GM12878 (cell line): ENCODE measurements around the gene PHF8.

Source experiments
- CEBPB ChIP-seq, 2 experiments: fragments of 150-350 bp in 1 of 2; IDR thresholded peaks; 2 replicates each; pipeline ENCODE4 v1.6.1; 2012 to 2014; ENCODE audit warnings: low read depth in 2 of 2, low read length in 2 of 2, borderline replicate concordance in 1 of 2, inconsistent platforms in 1 of 2
- CHD2 ChIP-seq: IDR thresholded peaks from 2 replicates; pipeline ENCODE4 v1.6.1; 2011; ENCODE audit warnings: low read depth, low read length, improper control_type of control experiment, borderline replicate concordance
- CTCF ChIP-seq, 3 experiments: IDR thresholded peaks in 2 of 3; conservative IDR thresholded peaks in 1 of 3; 2 replicates each; pipeline ENCODE4 v1.5.1; 2011; ENCODE audit warnings: low read depth in 3 of 3, low read length in 3 of 3, mild to moderate bottlenecking in 3 of 3, control low read depth in 2 of 3, moderate library complexity in 2 of 3, inconsistent platforms in 1 of 3, mixed read lengths in 1 of 3; ENCODE audit not compliant: control insufficient read depth in 2 of 3, insufficient read depth in 1 of 3; ENCODE audit errors: extremely low read depth in 1 of 3
- ETV6 ChIP-seq, 2 experiments: fragments of 450-650 bp in 1 of 2; IDR thresholded peaks in 1 of 2; conservative IDR thresholded peaks in 1 of 2; 2 replicates each; pipeline ENCODE4 v1.6.1; 2014; ENCODE audit warnings: antibody characterized with exemption in 1 of 2, borderline replicate concordance in 1 of 2, low read depth in 1 of 2, mild to moderate bottlenecking in 1 of 2, moderate library complexity in 1 of 2
- HDAC6 ChIP-seq: fragments of 200-600 bp; sonication (generic); IDR thresholded peaks from one replicate; pipeline ENCODE4 v1.8.0; 2017; ENCODE audit warnings: antibody characterized with exemption; ENCODE audit not compliant: unreplicated experiment
- JUND ChIP-seq: IDR thresholded peaks from 2 replicates; pipeline ENCODE4 v1.6.1; 2012; ENCODE audit warnings: low read depth, mild to moderate bottlenecking, low read length, improper control_type of control experiment, moderate library complexity
- POLR2A ChIP-seq: IDR thresholded peaks from 2 replicates; pipeline ENCODE4 v1.6.1; 2011; ENCODE audit warnings: low read depth, mild to moderate bottlenecking, low read length
- SIX5 ChIP-seq: IDR thresholded peaks from 2 replicates; pipeline ENCODE4 v1.6.1; 2011; ENCODE audit warnings: mild to moderate bottlenecking, low read depth, low read length, moderate library complexity; ENCODE audit not compliant: severe bottlenecking
- TF ChIP-seq, protein P1 (sequence below): fragments of 450-650 bp; IDR thresholded peaks from 2 replicates; pipeline ENCODE4 v1.6.1; 2017; ENCODE audit warnings: mild to moderate bottlenecking, low read depth, inconsistent platforms; ENCODE audit not compliant: poor library complexity, severe bottlenecking

GRCh38 chrX:53900623-53901022, 143.7 kb downstream of the PHF8 start:
- no peak for TF ChIP-seq JUND
- no peak for TF ChIP-seq CEBPB (IDR thresholded peaks at IDR 0.05; ENCODE audit: borderline replicate concordance in 1 of 2, low read depth in 2 of 2, low read length in 2 of 2)
- TF ChIP-seq ETV6 (conservative IDR thresholded peaks at IDR 0.05 in 1 of 2, IDR thresholded peaks at IDR 0.05 in 1 of 2; ENCODE audit: borderline replicate concordance in 1 of 2, low read depth in 1 of 2) = no peak
- TF ChIP-seq, protein P1, sequence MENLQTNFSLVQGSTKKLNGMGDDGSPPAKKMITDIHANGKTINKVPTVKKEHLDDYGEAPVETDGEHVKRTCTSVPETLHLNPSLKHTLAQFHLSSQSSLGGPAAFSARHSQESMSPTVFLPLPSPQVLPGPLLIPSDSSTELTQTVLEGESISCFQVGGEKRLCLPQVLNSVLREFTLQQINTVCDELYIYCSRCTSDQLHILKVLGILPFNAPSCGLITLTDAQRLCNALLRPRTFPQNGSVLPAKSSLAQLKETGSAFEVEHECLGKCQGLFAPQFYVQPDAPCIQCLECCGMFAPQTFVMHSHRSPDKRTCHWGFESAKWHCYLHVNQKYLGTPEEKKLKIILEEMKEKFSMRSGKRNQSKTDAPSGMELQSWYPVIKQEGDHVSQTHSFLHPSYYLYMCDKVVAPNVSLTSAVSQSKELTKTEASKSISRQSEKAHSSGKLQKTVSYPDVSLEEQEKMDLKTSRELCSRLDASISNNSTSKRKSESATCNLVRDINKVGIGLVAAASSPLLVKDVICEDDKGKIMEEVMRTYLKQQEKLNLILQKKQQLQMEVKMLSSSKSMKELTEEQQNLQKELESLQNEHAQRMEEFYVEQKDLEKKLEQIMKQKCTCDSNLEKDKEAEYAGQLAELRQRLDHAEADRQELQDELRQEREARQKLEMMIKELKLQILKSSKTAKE = no peak
- TF ChIP-seq SIX5 = no peak
- TF ChIP-seq POLR2A = no peak
- TF ChIP-seq CHD2 = no peak
- no peak for TF ChIP-seq HDAC6
- TF ChIP-seq CTCF (IDR thresholded peaks at IDR 0.05 in 2 of 3, conservative IDR thresholded peaks at IDR 0.05 in 1 of 3; ENCODE audit: control insufficient read depth in 2 of 3, extremely low read depth in 1 of 3, insufficient read depth in 1 of 3, low read depth in 3 of 3, low read length in 3 of 3) = no peak
